Nephron progenitor cell (in vitro differentiated cells): Measurements from ENCODE around the gene TSR1.

Experiments
- DNase-seq: peaks from one replicate; pipeline ENCODE4 v3.0.0; 2021
- H3K27ac Mint-ChIP-seq: 2 replicates; pipeline ENCODE4 v1.8.0; 2021; ENCODE audit warnings: mild to moderate bottlenecking, moderate library complexity, mixed read lengths
- H3K27me3 Mint-ChIP-seq: 2 replicates; pipeline ENCODE4 v1.8.0; 2021; ENCODE audit warnings: mild to moderate bottlenecking, low read depth, mixed read lengths; ENCODE audit not compliant: poor library complexity
- H3K36me3 Mint-ChIP-seq: 2 replicates; pipeline ENCODE4 v1.8.0; 2021; ENCODE audit warnings: low read depth, mixed read lengths
- H3K4me1 Mint-ChIP-seq: 2 replicates; pipeline ENCODE4 v1.8.0; 2021; ENCODE audit warnings: mixed read lengths
- H3K4me3 Mint-ChIP-seq: 2 replicates; pipeline ENCODE4 v1.8.0; 2021; ENCODE audit warnings: mild to moderate bottlenecking, moderate library complexity, mixed read lengths
- H3K9me3 Mint-ChIP-seq: 2 replicates; pipeline ENCODE4 v1.8.0; 2021; ENCODE audit warnings: mild to moderate bottlenecking, moderate library complexity, mixed read lengths
- TF ChIP-seq, protein P1 (sequence below): fragments of 200-600 bp; sonication (generic); IDR thresholded peaks from 2 replicates; pipeline ENCODE4 v1.5.0; 2021; ENCODE audit warnings: antibody characterized with exemption

The TSR1 gene

DNA sequence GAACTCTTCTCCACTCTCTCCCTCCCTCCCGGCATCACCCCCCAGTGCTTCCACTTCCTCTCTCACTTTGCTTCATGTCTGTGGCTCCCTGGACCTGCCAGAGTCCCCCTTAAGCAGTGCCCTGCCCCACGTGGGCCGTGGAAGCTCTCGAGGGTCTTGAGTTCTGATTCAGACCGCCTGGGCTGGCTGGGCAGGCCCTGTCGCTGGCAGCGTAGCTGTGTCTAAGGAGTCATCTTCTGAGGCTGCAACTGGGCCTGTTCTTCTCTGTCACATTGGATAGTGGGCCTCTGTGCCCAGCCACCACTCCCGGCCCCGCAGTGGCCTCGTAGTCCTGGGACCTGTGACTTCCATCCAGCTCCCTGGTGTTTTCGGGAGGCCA is 33.9 kb upstream of the TSR1 start:
- TF ChIP-seq, protein P1, sequence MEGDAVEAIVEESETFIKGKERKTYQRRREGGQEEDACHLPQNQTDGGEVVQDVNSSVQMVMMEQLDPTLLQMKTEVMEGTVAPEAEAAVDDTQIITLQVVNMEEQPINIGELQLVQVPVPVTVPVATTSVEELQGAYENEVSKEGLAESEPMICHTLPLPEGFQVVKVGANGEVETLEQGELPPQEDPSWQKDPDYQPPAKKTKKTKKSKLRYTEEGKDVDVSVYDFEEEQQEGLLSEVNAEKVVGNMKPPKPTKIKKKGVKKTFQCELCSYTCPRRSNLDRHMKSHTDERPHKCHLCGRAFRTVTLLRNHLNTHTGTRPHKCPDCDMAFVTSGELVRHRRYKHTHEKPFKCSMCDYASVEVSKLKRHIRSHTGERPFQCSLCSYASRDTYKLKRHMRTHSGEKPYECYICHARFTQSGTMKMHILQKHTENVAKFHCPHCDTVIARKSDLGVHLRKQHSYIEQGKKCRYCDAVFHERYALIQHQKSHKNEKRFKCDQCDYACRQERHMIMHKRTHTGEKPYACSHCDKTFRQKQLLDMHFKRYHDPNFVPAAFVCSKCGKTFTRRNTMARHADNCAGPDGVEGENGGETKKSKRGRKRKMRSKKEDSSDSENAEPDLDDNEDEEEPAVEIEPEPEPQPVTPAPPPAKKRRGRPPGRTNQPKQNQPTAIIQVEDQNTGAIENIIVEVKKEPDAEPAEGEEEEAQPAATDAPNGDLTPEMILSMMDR = no peak
- Mint-ChIP-seq H3K36me3 (peaks cover 6% of the 10 kb centered on the region), H3K4me3 (no peak overlapping the region), H3K9me3 (no peaks in the 10 kb centered on the region), H3K4me1 (peaks cover 15% of the 10 kb centered on the region), H3K27me3 (peaks cover 3% of the 10 kb centered on the region), H3K27ac (no peak overlapping the region)
- DNase-seq = no peak

DNA sequence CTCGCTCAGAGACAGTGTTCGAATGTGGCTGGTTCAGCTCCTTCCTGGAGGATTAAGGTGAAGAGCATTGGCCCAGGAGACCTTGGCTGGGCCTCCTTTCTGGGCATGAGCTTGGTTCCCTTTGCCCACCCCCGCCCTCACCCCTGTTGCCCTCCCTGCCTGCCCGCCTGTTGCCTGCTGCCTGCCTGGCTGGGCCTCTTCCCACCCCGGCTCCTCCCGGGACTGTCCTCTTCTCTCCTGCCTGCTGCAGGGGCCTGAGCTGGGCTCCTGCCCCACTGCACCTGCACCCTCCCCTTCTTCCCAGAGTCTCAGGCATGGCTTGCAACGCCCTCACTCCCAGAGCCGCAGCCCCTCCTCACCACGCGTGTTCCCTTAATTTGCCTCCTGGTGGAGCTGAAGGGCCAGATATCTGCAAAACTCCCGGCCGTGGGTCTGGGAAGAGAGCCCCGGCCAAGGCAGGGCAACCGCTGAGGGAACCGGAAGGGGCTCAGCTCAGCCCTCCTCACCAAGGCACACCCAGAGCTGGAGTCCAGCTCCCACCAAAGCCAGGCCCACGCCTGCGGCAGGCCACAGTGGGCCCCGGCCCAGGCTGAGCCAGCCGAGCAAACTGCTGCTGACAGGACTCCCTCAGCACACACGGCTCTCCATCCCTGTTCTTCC is 33.4 kb upstream of the TSR1 start:
- H3K36me3 Mint-ChIP-seq = peaks cover 3% of the 10 kb centered on the region
- H3K4me3 Mint-ChIP-seq = no peak overlapping the region
- H3K4me1 Mint-ChIP-seq = peaks cover 15% of the 10 kb centered on the region
- H3K27me3 Mint-ChIP-seq = peaks cover 3% of the 10 kb centered on the region
- peak; percentile 46 for DNase-seq
- no peaks in the 10 kb centered on the region for H3K9me3 Mint-ChIP-seq
- TF ChIP-seq, protein P1 = peak; percentile 10
- H3K27ac Mint-ChIP-seq = no peak overlapping the region

GRCh38 chr17:2369039-2369438 is 32.8 kb upstream of the TSR1 start:
- no peak overlapping the region for H3K27ac Mint-ChIP-seq

DNA sequence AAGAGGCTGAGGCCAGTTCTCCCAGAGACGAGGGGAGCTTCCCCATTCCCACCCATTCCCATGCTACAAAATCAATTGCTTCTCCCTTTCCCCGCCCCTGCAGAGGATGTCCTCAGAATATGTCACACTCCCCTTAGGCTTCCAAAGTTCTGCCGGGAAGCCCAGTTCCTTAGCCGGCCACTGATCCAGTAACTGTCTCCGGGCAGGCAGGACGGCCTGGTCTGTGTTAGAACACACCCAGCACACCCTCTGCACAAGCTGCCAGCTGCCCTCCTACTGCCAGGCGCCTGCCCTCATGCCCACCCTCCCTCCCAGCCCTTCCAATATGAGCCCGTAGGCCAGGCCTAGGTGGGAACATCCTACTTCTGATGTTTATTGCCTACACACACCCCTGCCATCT is 32.1 kb upstream of the TSR1 start:
- no peaks in the 10 kb centered on the region for H3K36me3 Mint-ChIP-seq
- peaks cover 15% of the 10 kb centered on the region for H3K4me1 Mint-ChIP-seq
- peaks cover 3% of the 10 kb centered on the region for H3K27me3 Mint-ChIP-seq
- H3K27ac Mint-ChIP-seq = no peak overlapping the region
- no peaks in the 10 kb centered on the region for H3K9me3 Mint-ChIP-seq
- DNase-seq = no peak
- no peak overlapping the region for H3K4me3 Mint-ChIP-seq
- TF ChIP-seq, protein P1 = no peak

More at GRCh38 chr17:2369039-2369438, 32.8 kb upstream of the TSR1 start:
- TF ChIP-seq, protein P1 = no peak
- no peak overlapping the region for H3K4me3 Mint-ChIP-seq
- H3K27me3 Mint-ChIP-seq = peaks cover 3% of the 10 kb centered on the region
- no peaks in the 10 kb centered on the region for H3K36me3 Mint-ChIP-seq
- DNase-seq = no peak
- peaks cover 15% of the 10 kb centered on the region for H3K4me1 Mint-ChIP-seq
- H3K9me3 Mint-ChIP-seq = no peaks in the 10 kb centered on the region

- no peak overlapping the region for H3K27ac Mint-ChIP-seq
- TF ChIP-seq, protein P1 = peak; percentile 49
- H3K27me3 Mint-ChIP-seq = peaks cover 3% of the 10 kb centered on the region
- H3K9me3 Mint-ChIP-seq = no peaks in the 10 kb centered on the region
- no peak overlapping the region for H3K4me3 Mint-ChIP-seq
- H3K36me3 Mint-ChIP-seq = peaks cover 5% of the 10 kb centered on the region
- H3K4me1 Mint-ChIP-seq = peaks cover 15% of the 10 kb centered on the region
- DNase-seq = peak; percentile 56
Observed at GRCh38 chr17:2366747-2367494, 30.7 kb upstream of the TSR1 start.
